NCI-H1092 (cell line): ENCODE data around the gene OSCP1.
A peak's percentile ranks its signal among the peaks of the same experiment; 100 is the strongest.
"Not testable (repeated sequence)": the region's sequence is repeated elsewhere in the genome, so short reads cannot be mapped to it uniquely, and the experiment has no call there.

Experiments
- DNase-seq: peaks from one replicate; lab custom pipeline; 2025; lab: John Stamatoyannopoulos, UW

Gene OSCP1

GRCh38 chr1:36450270-36450918 lies at the start of gene OSCP1:
OSCP1 (minus strand) TSS chr1:36450451; CDS start chr1:36450369, 82 bp downstream.
- peak; percentile 95 for DNase-seq

GRCh38 chr1:36497207-36497606 lies 47.0 kb upstream of the OSCP1 start:
- no peak for DNase-seq

- no peak for DNase-seq
These were observed 44.7 kb upstream of the OSCP1 start for GRCh38 chr1:36494971-36495370.

DNA sequence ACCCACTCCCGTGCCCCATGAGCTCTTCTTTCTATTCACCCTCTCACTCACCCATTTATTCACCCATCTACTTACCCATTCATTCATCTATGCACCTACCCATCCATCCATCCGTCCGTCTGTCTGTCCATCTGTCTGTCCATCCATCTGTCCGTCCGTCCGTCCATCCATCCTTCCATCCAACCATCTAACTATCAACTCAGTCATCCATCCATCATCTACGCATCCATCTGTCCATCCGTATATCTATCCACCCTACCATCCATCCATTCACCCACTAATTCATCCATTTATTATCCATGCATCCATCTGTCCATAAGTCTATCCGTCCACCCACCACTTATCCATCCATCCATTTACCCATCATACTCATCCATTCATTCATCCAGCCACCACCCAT lies 43.3 kb upstream of the OSCP1 start:
- no peak for DNase-seq

GRCh38 chr1:36492491-36492890 lies 42.2 kb upstream of the OSCP1 start:
- no peak for DNase-seq

DNA sequence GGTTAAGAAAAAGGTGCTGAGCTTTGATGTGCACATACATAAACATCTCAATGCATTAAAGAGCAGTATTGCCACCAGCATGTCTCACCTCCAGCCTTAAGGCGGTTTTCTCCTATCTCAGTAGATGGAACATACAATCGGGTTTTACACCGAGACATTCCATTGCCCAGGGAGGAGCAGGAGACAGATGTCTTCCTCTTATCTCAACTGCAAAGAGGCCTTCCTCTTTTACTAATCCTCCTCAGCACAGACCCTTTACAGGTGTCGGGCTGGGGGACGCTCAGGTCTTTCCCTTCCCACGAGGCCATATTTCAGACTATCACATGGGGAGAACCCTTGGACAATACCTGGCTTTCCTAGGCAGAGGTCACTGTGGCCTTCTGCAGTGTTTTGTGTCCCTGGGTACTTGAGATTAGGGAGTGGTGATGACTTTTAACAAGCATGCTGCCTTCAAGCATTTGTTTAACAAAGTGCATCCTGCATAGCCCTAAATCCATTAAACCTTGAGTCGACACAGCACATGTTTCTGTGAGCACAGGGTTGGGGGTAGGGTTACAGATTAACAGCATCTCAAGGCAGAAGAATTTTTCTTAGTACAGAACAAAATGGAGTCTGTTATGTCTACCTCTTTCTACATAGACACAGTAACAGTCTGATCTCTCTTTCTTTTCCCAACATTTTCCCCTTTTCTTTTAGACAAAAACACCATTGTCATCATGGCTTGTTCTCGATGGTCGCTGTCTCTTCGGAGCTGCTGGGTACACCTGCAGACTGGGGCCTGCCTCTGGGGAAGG lies 39.2 kb upstream of the OSCP1 start:
- not testable (repeated sequence) for DNase-seq

- no peak for DNase-seq
These were observed 37.7 kb upstream of the OSCP1 start for GRCh38 chr1:36487906-36488305.

- DNase-seq, result not testable (repeated sequence)
These were observed 37.1 kb upstream of the OSCP1 start for GRCh38 chr1:36487336-36487725.

- DNase-seq, result peak; percentile 64
These were observed 36.4 kb upstream of the OSCP1 start for GRCh38 chr1:36486439-36487335.

DNA sequence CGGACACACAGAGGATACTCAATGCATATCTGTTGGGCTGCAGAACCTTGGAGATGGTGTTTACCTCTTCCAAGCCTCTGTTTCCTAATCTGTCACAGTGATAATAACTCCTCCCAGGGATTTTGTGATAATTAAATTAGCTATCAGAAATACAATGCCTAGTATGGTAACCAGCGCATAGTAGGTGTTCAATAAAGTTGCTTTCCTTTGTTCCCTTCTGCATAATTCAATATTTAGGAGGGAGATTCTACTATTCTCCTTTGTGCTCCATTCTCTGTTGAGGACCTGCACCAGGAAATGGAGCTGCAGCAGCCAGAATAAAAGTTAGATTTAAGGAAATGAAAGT lies 35.8 kb upstream of the OSCP1 start:
- no peak for DNase-seq

GRCh38 chr1:36484099-36484498 lies 33.8 kb upstream of the OSCP1 start:
- DNase-seq, result no peak

GRCh38 chr1:36482724-36483388 lies 32.6 kb upstream of the OSCP1 start, which contains the start of gene CSF3R:
CSF3R (minus strand) TSS chr1:36482913; CDS start chr1:36479496, 3,417 bp downstream.
- no peak for DNase-seq

DNA sequence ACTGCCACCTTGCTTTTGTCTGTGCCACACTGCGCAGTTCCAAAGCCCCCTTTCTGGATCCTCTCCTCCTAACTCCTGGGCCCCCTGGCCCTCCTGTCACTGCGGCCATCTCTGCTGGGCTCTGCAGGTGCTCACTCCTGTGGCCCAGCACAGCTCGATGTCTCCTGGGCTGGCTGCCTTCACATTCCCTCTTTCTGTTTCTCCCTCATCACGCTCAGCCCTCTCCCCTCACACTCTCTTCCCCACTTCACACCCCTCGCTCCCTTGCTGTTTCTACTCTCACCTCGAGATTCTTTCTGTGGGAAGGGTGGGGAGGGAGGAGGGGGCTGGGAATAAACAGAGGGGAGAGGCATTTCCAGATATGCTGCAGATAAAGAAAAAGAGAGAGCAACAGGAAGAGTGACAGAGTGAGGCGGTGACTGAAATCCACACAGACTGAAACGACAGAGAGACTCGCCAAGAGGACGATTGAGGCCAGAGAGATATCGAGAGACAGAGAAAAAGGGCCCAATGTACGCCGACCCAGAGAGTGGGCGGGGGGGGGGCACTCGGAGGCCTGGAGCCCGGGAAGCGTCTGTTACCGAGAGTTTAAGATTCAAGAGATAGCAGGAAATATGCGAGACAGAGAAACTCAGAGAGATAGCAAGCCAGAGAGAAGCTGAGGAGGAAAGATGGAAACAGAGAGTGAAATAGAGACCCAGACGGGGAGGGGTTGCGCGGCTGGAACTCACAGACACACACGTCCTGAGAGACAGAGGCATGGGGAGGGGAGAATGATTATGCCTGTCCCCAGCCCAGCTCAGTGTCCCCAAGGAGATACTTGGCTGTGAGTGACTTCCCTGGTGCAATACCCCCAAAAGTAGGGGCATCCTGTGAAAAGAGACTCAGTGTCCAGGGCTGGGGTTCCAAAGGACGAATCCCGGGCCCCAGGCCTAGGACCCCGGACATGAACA lies 31.8 kb upstream of the OSCP1 start:
- no peak for DNase-seq

- DNase-seq, result no peak
These were observed 30.8 kb upstream of the OSCP1 start for GRCh38 chr1:36481091-36481490.

DNA sequence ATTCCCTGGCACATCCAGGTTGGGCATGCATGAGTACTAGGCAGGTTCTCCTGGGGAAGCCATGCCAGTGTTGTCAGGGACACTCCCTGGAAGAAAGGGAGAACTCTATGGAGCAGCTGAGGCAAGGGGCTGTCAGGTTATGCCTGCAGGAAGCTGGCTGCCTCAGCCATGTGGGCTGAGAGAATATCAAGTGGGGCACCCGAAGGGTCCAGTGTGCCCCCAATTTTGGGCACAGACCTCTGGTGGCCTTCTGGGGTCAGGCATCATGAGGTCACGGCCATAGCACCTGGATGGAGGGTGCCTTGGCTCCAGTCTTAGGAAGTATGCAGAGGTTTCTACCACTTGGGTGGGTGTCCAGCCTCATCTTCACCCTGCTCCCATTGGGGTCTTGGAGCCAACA lies 29.9 kb upstream of the OSCP1 start:
- DNase-seq, result no peak

DNA sequence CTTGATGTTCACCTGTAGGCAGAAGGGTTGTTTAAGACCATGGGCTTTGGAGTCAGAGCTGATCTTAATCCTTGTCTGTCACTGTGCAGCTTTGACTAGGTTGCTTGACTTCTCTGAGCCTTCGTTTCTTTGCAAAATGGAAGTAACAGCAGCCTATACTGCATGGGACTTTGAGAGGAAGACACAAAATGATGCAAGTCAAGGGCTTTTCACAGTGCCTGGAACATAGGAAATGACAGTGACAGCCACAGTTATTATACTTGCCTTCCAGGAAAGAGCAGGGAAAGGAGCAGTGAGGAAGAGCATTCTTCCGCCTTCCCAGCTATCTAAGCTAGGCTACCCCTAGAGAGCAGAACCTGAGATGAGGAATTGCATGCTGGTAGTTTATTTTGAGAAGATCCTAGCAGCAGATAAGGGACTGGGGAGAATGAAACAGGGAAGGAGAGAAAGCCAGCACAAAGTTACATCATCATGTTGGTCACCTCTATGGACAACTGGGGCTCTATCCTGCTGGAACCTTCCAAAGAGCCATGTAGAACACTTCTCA lies 29.3 kb upstream of the OSCP1 start:
- no peak for DNase-seq

- not testable (repeated sequence) for DNase-seq
These were observed 27.4 kb upstream of the OSCP1 start for GRCh38 chr1:36477615-36478014.

- no peak for DNase-seq
These were observed 26.7 kb upstream of the OSCP1 start for GRCh38 chr1:36476945-36477344.

- no peak for DNase-seq
These were observed 25.8 kb upstream of the OSCP1 start for GRCh38 chr1:36475910-36476604.

DNA sequence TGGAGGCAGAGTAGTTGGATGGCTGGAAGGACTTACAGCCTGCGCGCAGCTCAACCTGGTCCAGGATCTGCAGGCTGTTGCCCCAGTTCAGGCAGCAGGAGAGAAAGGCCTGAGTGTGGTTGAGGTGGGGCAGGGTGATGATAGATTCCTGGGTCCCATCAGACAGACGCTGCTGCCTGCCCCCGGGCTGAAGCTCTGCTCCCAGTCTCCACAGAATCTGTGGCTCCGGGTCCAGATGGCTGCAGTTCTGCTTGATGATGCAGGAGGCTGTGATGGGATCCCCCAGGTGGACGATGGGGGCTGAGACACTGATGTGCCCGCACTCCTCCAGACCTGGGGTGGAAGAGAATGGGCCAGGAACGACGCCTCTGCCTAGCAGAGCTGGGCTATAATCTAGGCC lies 25.1 kb upstream of the OSCP1 start:
- DNase-seq, result no peak
